Measurements from ENCODE around the gene SLC13A4.
"Not testable (repeated sequence)": the region's sequence is repeated elsewhere in the genome, so short reads cannot be mapped to it uniquely, and the experiment has no call there.

Gene SLC13A4

DNA sequence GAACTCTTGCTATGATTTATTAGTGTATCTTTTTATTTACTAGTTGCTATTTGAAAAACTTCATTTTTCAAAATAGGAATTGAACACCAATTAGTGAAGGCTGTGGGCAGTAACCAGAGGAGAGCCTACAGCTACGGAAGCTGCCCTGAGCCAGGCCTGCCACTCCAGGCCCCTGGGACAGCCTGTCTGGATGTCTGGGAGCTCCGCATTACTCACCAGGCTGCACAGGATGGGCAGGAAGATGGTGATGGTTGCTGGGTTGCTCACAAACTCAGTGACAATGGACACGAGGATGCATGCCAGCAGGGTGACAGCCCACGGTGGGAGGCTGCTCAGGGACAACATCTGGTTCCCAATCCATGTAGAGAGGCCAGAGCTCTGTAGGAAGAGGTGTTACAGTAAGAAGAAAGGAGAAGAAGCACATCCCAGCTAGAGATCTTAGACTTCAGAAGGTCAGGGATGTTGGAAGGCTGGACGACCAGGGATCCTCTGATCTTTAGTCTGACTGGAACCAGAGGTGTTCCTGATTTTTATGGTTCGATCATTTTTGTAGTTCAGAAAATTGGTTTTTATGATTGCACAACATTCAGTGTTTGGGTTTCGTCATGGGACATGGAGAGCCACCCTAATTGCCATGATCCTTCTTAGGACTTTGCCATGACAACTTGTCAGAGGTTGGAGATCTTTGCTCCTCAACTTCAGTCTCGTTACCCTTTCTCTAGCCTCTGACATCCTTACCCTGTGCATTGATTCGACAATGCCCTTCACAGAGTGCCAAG lies 42.5 kb downstream of the SLC13A4 start:
- DNase-seq, result no peak

GRCh38 chr7:135684699-135685098 lies 43.3 kb downstream of the SLC13A4 start:
- DNase-seq, result no peak

GRCh38 chr7:135684136-135684535 lies 43.9 kb downstream of the SLC13A4 start:
- DNase-seq, result peak; percentile 74

DNA sequence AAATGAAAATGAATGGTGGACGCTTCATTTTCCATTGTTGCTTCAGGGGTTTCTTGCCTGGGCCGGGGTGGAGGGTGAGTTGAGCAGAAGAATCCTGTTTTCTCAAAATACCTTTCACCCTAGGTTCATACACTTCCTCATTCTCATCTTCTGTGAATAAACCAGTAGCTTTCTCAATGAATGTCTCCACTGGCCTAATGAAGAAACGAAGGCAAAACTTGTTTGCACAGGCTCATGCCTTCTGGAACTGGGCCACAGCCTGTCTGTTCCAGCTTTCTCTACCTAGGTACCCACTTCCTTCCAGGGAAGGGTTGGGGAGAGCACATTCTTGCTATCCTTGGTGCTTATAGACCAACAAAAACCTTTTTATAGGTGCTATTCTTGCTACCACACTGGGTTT lies 44.4 kb downstream of the SLC13A4 start:
- no peak for DNase-seq

- DNase-seq, result no peak
These were observed 45.8 kb downstream of the SLC13A4 start for GRCh38 chr7:135682191-135682590.

DNA sequence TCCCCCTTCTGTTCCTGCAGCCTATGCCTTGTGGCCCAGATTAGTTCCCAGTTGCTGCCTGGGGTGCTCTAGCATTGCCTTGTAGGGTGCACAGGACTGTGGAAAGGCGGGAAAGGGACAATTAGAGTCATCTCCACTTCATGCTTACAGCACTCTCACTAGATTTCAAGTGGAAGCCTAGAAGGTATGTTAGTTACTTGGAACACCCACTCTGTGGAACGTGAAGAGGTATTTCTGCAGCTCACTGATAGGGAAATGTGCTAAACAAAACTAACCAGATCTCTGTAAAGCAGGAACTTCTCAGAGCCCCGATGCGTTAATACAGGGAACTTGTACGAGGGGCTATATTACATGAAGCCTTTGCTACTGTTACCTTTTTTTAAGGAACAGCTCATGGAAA lies 46.2 kb downstream of the SLC13A4 start:
- DNase-seq, result no peak

- peak; percentile 70 for DNase-seq
These were observed 49.1 kb downstream of the SLC13A4 start for GRCh38 chr7:135678612-135679575.

DNA sequence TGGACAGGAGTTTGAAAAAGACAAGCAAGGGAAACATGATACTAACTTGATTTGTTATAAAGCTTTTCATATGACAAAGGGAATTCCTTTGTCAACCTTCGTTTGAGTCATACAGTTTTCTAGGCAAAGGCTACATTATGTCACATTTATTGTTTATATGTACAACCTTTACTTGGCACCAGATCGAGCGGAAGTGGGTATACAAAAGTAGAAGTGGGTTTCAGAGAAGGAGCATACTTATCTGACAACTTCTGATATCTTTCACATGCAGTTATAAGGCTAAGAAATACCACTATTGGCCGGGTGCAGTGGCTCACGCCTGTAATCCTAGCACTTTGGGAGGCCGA lies 54.7 kb downstream of the SLC13A4 start:
- no peak for DNase-seq

DNA sequence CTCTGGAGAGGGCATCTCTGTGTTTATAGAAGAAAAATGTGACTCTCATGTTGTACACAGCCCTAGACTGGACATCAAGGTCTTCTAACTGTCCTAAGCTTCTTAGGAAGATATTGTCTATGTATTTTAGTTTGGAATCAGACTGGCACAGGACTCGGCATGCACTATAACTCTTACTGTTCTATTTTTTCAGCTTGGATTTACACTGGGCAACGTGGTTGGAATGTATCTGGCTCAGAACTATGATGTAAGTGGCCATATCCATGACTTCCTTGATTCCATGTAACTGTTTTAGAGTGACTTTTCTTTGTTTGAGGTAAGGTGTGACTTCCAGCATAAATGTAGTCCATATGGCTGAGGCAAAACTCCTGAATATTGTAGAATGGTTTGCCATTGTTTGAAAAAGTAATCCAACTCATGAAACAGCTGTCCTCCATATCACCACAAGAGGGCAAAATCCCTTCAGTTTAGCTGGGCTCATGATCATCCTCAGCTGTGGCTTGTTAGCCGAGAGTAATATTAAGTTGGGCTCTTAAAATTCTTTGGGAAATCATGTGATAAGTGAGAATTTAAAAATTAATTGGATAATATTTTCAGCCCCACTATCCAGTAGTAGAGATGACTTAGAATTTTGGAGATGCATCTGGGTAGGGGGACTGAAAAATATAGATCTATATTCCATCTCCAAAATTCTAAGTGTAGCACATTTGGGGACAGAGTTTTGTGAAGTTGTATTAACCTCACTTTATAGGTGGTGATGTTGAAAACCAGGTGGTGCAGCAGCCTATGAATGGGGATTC lies 55.2 kb downstream of the SLC13A4 start:
- DNase-seq, result peak; percentile 45

DNA sequence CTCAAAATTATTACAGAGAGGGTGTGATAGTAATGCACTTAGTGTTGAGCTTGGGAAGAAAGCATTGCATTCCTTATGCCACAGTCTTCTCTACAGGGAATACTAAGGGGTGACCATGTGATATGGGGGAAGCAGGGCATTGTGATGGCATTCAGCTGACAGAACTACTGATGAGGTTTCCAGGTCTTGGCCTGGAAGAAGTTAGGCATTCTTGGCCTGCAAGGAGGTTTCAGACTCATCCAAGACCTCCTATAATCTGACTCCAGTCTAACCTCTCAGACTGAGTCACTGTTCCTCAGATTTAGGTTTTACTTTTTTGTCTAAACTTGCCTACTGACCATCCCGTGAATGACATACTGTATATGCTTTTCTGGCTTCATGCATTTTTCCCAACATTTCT lies 57.8 kb downstream of the SLC13A4 start:
- peak; percentile 69 for DNase-seq

- no peak for DNase-seq
These were observed 58.2 kb downstream of the SLC13A4 start for GRCh38 chr7:135669774-135670173.

- not testable (repeated sequence) for DNase-seq
These were observed 59.1 kb downstream of the SLC13A4 start for GRCh38 chr7:135668852-135669395.

GRCh38 chr7:135667626-135668025 lies 60.4 kb downstream of the SLC13A4 start:
- DNase-seq, result not testable (repeated sequence)

- no peak for DNase-seq
These were observed 61.1 kb downstream of the SLC13A4 start for GRCh38 chr7:135666846-135667245.

DNA sequence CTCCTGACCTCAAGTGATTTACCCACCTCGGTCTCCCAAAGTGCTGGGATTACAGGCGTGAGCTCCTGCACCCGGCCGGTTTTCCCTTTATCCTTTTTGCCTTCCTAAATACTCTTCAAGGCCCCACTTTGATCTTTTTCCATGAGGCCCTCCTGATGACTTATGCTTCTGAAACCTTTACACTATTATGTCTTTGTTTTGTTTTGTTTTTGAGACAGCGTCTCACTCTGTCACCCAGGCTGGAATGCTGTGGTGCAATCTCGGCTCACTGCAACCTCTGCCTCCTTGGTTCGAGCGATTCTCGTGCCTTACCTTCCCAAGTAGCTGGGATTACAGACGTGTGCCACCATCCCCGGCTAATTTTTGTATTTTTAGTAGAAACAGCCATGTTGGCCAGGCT lies 61.8 kb downstream of the SLC13A4 start:
- DNase-seq, result no peak

DNA sequence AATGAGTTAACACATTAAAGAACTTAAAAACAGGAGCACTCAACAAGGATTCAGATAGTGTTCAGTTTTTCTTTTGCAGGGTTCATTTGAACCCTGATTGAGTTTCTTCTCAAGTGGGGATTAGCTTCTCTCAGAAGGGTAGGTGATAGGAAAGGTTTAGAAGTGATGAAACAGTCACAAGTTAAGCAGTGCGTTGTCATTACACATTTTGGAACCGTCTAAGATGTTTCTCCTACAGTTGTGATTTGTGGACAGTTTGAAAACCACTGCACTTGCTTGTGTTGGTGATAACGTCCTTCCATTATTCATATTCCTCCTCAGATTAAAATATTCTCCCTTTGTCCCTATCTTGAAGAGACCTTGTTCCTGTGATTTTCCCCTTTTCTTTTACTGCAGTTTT lies 62.9 kb downstream of the SLC13A4 start:
- DNase-seq, result no peak

- DNase-seq, result no peak
These were observed 63.9 kb downstream of the SLC13A4 start for GRCh38 chr7:135664046-135664589.

- DNase-seq, result peak; percentile 76
These were observed 65.4 kb downstream of the SLC13A4 start, which contains the start of gene STMP1 for GRCh38 chr7:135662373-135663114. STMP1 (plus strand) TSS chr7:135662514.

GRCh38 chr7:135662123-135662372 lies 65.9 kb downstream of the SLC13A4 start:
- no peak for DNase-seq

DNA sequence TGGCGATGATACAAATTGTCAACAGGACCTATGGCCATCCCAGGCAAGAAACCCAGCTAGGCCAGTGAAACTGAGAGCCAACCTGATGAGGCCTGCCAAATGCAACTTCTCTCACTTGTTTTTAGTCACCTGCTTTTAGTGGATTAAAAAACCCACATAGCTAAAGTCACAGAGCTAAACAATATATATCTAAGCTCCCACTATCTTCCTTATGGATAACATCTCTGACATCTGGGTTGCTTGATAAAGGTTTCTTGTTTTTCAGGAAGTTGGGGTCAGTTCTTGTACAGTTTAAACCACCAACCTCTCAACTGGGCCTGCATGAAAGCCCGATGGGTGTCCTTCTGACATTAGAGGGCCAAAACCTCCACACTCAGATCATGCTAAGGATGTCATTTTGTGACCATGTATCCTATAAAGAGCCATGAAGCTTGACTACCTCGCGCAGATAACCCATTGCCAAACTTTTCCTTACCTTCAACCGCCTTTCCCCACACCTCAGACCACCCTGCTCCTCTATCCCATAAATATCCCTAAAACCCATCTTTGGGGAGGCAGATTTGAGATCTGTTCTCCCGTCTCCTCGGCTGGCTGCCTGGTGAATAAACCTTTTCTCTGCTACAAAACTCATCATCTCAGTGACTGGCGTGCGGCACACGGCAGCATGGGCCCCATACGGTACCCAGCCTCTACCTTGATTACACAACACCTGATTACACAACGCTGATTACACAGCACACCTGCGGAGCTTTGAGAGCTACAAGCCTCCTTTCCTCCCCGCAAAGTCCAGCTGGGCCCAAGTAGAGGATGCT lies 66.5 kb downstream of the SLC13A4 start:
- DNase-seq, result no peak
